AG10803 (cell line): ENCODE measurements around the gene NEK8.
"Not testable (repeated sequence)": the region's sequence is repeated elsewhere in the genome, so short reads cannot be mapped to it uniquely, and the experiment has no call there.

ENCODE experiments used
- DNase-seq: peaks from one replicate; pipeline ENCODE4 v3.0.0; 2010; ENCODE audit warnings: low read depth
- H3K4me3 ChIP-seq: 2 replicates; pipeline ENCODE4 v1.5.1; 2011; ENCODE audit warnings: mild to moderate bottlenecking, low read length, control low read depth
- TF ChIP-seq, protein P1 (sequence below): conservative IDR thresholded peaks from 2 replicates; pipeline ENCODE4 v1.5.1; 2011; ENCODE audit warnings: mild to moderate bottlenecking, low read length, control low read depth, inconsistent platforms

NEK8 gene

DNA sequence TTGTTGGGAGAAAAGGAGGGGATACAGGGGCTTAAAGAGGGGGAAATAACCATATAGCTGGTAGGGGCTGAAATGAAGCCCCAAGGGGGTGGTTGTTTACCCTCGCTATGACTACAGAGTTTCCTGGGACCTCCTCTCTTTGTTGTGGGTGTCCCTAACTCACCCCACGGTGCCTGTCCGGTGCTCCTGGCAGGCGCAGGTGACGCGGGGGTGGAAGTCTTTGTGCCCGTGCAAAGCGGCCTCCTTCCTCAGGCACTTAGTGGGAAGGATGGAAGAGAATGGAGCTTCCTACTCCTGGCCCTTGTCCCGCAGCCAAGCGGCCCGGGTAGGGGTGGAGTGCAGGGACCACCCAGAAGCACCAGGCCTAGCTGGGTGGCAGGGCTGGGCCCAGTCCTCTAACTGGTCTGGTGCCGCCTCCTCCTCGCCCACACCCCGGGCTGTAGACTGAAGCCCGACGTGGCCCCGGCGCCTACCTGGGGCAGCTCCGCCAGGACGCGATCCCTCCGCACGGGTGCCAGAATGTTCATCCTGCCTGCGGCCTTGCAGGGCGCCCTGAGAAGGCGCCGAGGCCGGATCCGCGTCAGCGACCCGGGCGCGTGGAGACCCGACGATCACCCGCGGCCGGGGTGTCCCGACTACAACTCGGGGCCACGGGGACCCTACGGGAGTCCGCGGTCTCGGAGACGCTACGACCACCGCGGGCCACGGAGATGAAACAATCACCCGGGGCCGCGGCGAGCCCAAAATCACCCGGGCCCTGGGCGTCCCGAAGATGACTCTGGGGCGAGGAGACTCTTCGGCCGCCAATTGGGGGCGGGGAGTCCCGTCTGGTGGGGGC is 11.6 kb upstream of the NEK8 start:
- TF ChIP-seq, protein P1, sequence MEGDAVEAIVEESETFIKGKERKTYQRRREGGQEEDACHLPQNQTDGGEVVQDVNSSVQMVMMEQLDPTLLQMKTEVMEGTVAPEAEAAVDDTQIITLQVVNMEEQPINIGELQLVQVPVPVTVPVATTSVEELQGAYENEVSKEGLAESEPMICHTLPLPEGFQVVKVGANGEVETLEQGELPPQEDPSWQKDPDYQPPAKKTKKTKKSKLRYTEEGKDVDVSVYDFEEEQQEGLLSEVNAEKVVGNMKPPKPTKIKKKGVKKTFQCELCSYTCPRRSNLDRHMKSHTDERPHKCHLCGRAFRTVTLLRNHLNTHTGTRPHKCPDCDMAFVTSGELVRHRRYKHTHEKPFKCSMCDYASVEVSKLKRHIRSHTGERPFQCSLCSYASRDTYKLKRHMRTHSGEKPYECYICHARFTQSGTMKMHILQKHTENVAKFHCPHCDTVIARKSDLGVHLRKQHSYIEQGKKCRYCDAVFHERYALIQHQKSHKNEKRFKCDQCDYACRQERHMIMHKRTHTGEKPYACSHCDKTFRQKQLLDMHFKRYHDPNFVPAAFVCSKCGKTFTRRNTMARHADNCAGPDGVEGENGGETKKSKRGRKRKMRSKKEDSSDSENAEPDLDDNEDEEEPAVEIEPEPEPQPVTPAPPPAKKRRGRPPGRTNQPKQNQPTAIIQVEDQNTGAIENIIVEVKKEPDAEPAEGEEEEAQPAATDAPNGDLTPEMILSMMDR, result no peak
- peak; percentile 44 for DNase-seq
- H3K4me3 ChIP-seq, result peak overlapping the region; percentile 84

GRCh38 chr17:28717578-28718332 is 10.8 kb upstream of the NEK8 start, which contains the start of gene RAB34:
Gene RAB34, minus strand, starts transcription at chr17:28717868. Its CDS starts 602 bp downstream, at chr17:28717266.
- TF ChIP-seq, protein P1, result peak; percentile 24
- peak within 1 kb of the TSS; percentile 84 for H3K4me3 ChIP-seq
- peak; percentile 88 for DNase-seq

DNA sequence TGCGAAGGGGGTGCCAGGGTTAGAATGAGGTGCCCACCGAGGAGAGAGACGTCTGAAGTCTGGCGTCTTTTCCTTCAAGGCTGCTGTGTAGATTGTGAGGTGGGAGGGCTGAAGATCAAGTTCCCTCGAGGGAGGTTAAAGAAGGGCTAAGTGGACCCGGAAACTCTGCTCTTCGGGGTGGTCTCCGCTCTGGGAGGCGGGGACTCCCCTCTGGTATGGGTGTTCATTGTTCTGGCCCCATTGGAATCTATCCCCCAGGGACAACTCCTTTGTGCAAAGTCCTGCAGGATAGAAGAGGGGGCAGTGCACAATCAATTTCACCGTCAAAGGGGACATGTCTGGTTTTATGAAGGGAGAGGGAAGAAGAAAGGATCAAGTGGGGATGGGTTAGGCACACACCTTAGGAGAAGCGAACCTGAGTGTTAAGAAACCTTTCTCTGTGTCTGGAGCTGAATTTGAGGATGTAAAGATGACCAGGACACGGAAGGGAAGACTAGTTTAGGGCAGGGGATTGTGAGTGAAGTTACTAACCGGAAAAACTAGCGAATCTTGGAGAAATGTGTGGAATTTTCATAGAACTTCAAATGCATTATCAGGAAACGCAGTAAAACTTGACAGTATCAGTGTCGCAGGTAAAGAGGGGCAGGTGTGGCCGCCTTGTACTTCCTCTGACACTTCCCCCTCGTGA is 10.1 kb upstream of the NEK8 start:
- TF ChIP-seq, protein P1, result no peak
- peak; percentile 18 for DNase-seq
- peak overlapping the region; percentile 84 for H3K4me3 ChIP-seq

DNA sequence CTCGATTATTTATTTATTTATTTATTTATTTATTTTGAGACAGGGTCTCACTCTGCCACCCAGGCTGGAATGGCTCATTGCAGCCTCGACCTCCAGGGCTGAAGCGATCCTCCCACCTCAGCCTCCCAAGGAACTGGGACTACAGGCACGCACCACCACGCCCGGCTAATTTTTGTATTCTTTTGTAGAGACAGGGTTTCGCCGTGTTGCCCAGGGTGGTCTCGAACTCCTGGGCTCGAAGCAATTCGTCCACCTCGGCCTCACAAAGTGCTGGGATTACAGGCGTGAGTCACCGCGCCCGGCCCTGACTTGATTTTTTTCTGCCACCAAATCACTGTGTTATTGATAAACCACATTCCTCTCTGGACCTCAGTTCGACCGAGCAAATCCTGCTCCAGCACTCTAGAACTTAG is 9.6 kb upstream of the NEK8 start:
- H3K4me3 ChIP-seq, result peak overlapping the region; percentile 41
- TF ChIP-seq, protein P1, result no peak
- DNase-seq, result no peak

DNA sequence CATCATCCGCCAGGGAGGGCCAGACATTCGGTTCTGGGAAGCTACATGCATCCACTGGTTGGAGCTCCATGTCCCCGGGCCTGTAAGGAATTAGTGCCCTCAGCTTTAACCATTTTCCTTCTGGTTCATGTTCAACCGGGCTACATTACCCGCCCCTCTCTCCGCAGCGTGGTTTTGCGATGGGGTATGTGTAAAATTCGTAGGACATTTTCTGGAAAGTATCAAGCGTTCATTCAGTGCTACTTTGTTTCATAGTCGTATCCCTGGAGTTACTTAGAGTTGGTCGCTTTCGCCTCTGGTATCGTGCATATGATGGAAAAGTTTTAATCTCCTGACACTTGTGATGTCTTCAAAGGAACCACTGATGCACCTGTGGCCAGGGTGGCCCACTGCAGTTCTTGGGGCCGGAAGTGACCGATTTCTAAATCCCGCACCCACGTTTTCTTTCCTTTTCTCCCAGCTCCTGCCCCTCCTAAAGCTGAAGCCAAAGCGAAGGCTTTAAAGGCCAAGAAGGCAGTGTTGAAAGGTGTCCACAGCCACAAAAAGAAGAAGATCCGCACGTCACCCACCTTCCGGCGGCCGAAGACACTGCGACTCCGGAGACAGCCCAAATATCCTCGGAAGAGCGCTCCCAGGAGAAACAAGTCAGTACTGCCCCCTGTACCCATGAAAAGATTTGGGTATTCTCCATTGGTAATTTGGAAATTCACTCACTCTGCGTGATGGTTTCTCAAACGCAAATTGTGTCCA is 8.2 kb upstream of the NEK8 start:
- no peak for DNase-seq
- H3K4me3 ChIP-seq, result peak overlapping the region; percentile 94
- TF ChIP-seq, protein P1, result no peak; the same call in none of the 2 replicates

DNA sequence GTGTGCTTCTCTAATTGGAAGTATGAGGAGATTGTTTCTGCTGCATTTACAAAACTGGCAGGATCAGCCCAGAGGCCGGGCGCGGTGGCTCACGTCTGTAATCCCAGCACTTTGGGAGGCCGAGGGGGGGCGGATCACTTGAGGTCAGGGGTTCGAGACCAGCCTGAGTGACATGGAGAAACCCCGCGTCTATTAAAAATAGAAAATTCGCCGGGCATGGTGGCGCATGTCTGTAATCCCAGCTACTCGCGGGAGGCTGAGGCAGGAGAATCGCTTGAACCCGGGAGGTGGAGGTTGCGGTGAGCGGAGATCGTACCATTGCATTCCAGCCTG is 7.6 kb upstream of the NEK8 start:
- DNase-seq, result not testable (repeated sequence)
- H3K4me3 ChIP-seq, result peak overlapping the region; percentile 94
